Peyer's patch (tissue), 4 donors: ENCODE results near the gene NMB. TPM values are rescaled to one million over a fixed set of nuclear protein-coding genes. Genes with fewer than 3 reads are reported as not detected.

Experiments used
- DNase-seq, 3 donors: peaks; one replicate each; pipeline ENCODE4 v3.0.0-alpha.2; 2017 to 2019
- H3K27ac ChIP-seq, 4 donors: fragments of 200-600 bp; sonication (generic); one replicate each; pipeline ENCODE4 v1.5.1; 2016 to 2019
- H3K27me3 ChIP-seq, 2 donors: fragments of 200-600 bp; sonication (generic); one replicate each; pipeline ENCODE4 v1.5.1; 2019
- H3K36me3 ChIP-seq, 3 donors: fragments of 200-600 bp; sonication (generic); one replicate each; pipeline ENCODE4 v1.5.1; 2016 to 2019
- H3K4me1 ChIP-seq, 4 donors: fragments of 200-600 bp; sonication (generic); one replicate each; pipeline ENCODE4 v1.5.1; 2016 to 2019
- H3K4me3 ChIP-seq, 4 donors: fragments of 200-600 bp; sonication (generic); 1 replicate in 3 of 4; 2 replicates in 1 of 4; pipeline ENCODE4 v1.5.1; 2016 to 2019; ENCODE audit warnings: mild to moderate bottlenecking in 1 of 4
- H3K9me3 ChIP-seq, 4 donors: fragments of 200-600 bp; sonication (generic); one replicate each; pipeline ENCODE4 v1.5.1; 2016 to 2019; ENCODE audit warnings: mild to moderate bottlenecking in 1 of 4
- CTCF ChIP-seq, 6 experiments: fragments of 450-650 bp in 4 of 6; fragments of 200-600 bp in 2 of 6; sonication (generic) in 1 of 6; IDR thresholded peaks; one replicate each; pipeline ENCODE4 v1.5.1; 2017 to 2019; ENCODE audit warnings: antibody characterized with exemption in 6 of 6, mild to moderate bottlenecking in 3 of 6, moderate library complexity in 1 of 6
- POLR2A ChIP-seq, 2 donors: fragments of 450-650 bp; IDR thresholded peaks; one replicate each; pipeline ENCODE4 v1.5.1; 2017; ENCODE audit warnings: antibody characterized with exemption in 2 of 2, mild to moderate bottlenecking in 2 of 2, moderate library complexity in 2 of 2
- total RNA-seq, 4 donors: library from RNA; depleted of rRNA; stranded (reverse); fragments of >200 nt; gene quantifications; one replicate each; pipeline ENCODE4 v1.1.0, GENCODE V29; 2016

Gene NMB
- total RNA-seq, 4 donors from 2014 or later, result 1.6 to 2.8 (median 2.7) TPM; not detected in 1

DNA sequence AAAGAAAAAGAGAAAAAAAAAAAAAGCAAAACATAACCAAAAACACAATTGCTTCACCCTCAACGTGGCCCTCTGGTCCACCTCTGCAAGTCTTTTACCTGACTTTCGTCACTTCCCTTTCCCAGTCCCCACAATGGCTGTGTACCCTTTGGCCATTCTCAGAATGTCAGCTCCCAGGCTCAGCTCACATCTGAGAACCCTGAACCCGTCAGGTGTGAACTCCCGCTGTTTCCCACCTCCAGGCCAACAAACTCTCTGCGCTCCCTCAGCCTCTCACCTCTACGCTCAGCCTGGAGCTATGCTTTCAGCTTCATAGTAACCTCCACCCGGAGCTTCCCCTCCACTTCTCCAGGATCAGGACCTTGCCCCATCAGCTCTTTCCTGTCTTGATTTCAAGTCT lies 33.6 kb downstream of the NMB start:
- no peak for TF ChIP-seq POLR2A (IDR thresholded peaks at IDR 0.05)
- TF ChIP-seq CTCF (IDR thresholded peaks at IDR 0.05), result no peak
- Histone ChIP-seq H3K9me3 (peaks cover 0 to 16% (median 12%) of the 10 kb centered on the region in 4 donors), H3K36me3 (peaks cover 0 to 28% (median 0%) of the 10 kb centered on the region in 3 donors), H3K27ac (no peak overlapping the region), H3K4me1 (no peaks in the 10 kb centered on the region), H3K27me3 (no peaks in the 10 kb centered on the region), H3K4me3 (no peak overlapping the region)
- no peak for DNase-seq

DNA sequence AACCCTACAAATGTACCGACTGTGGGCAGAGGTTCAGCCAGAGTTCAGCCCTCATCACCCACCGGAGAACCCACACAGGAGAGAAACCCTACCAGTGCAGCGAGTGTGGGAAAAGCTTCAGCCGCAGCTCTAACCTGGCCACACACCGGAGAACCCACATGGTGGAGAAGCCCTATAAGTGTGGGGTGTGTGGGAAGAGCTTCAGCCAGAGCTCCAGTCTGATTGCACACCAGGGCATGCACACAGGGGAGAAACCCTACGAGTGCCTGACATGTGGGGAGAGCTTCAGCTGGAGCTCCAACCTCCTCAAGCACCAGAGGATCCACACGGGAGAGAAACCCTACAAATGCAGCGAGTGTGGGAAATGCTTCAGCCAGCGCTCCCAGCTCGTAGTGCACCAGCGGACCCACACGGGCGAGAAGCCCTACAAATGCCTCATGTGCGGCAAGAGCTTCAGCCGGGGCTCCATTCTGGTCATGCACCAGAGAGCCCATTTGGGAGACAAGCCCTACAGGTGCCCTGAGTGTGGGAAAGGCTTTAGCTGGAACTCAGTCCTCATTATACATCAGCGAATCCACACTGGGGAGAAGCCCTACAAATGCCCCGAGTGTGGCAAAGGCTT lies 36.5 kb downstream of the NMB start:
- no peaks in the 10 kb centered on the region for H3K4me1 ChIP-seq
- peaks cover 0 to 28% (median 0%) of the 10 kb centered on the region in 3 donors for H3K36me3 ChIP-seq
- H3K9me3 ChIP-seq, result peaks cover 0 to 16% (median 12%) of the 10 kb centered on the region in 4 donors
- H3K27ac ChIP-seq, result no peak overlapping the region
- DNase-seq, result no peak
- H3K27me3 ChIP-seq, result no peaks in the 10 kb centered on the region
- TF ChIP-seq POLR2A (IDR thresholded peaks at IDR 0.05), result no peak
- no peak for TF ChIP-seq CTCF (IDR thresholded peaks at IDR 0.05)
- no peak overlapping the region for H3K4me3 ChIP-seq

- DNase-seq, result no peak
- Histone ChIP-seq H3K36me3 (peaks cover 0 to 23% (median 0%) of the 10 kb centered on the region in 3 donors), H3K9me3 (peaks cover 0 to 16% (median 12%) of the 10 kb centered on the region in 4 donors), H3K27me3 (no peaks in the 10 kb centered on the region), H3K27ac (no peak overlapping the region), H3K4me3 (no peak overlapping the region), H3K4me1 (no peaks in the 10 kb centered on the region)
- TF ChIP-seq CTCF (IDR thresholded peaks at IDR 0.05), result no peak
- no peak for TF ChIP-seq POLR2A (IDR thresholded peaks at IDR 0.05)
These were observed 37.4 kb downstream of the NMB start for GRCh38 chr15:84620626-84621025.

- H3K9me3 ChIP-seq, result peaks cover 0 to 7% (median 6%) of the 10 kb centered on the region in 4 donors
- no peak overlapping the region for H3K27ac ChIP-seq
- no peak overlapping the region for H3K4me3 ChIP-seq
- DNase-seq, result no peak
- peaks cover 0 to 8% (median 0%) of the 10 kb centered on the region in 3 donors for H3K36me3 ChIP-seq
- TF ChIP-seq POLR2A (IDR thresholded peaks at IDR 0.05) (no peak), CTCF (IDR thresholded peaks at IDR 0.05) (no peak)
- H3K27me3 ChIP-seq, result no peaks in the 10 kb centered on the region
- no peaks in the 10 kb centered on the region for H3K4me1 ChIP-seq
These were observed 41.8 kb downstream of the NMB start for GRCh38 chr15:84616235-84616634.

DNA sequence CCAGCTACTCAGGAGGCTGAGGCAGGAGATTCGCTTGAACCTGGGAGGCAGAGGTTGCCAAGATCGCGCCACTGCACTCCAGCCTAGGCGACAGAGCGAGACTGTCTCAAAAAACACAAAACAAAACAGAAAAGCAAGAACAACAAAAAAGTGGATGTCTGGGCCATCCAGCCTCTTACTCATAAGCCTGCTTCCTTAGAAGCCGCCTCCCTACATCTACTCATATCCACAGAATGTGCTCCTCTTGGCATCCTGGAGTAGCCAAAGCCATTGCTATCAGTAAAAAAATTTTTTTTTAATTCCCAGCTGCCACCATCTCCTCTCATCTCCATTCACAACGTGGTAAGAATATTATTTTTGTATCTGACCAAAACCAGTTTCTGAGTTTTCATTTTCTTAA lies 46.4 kb downstream of the NMB start:
- no peak for DNase-seq
- H3K9me3 ChIP-seq, result no peaks in the 10 kb centered on the region
- TF ChIP-seq POLR2A (IDR thresholded peaks at IDR 0.05) (no peak), CTCF (IDR thresholded peaks at IDR 0.05) (no peak)
- H3K27ac ChIP-seq, result no peak overlapping the region
- no peak overlapping the region for H3K4me3 ChIP-seq
- no peaks in the 10 kb centered on the region for H3K27me3 ChIP-seq
- H3K36me3 ChIP-seq, result peaks cover 0 to under 1% (median 0%) of the 10 kb centered on the region in 3 donors
- H3K4me1 ChIP-seq, result peaks cover 0 to 9% (median 0%) of the 10 kb centered on the region in 4 donors
